Measurements from ENCODE around the gene WNT16. TPM values are rescaled to one million over a fixed set of nuclear protein-coding genes. Genes with fewer than 3 reads are reported as not detected.
A peak's percentile ranks its signal among the peaks of the same experiment; 100 is the strongest.

Gene WNT16, protein sequence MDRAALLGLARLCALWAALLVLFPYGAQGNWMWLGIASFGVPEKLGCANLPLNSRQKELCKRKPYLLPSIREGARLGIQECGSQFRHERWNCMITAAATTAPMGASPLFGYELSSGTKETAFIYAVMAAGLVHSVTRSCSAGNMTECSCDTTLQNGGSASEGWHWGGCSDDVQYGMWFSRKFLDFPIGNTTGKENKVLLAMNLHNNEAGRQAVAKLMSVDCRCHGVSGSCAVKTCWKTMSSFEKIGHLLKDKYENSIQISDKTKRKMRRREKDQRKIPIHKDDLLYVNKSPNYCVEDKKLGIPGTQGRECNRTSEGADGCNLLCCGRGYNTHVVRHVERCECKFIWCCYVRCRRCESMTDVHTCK
- total RNA-seq = not detected

DNA sequence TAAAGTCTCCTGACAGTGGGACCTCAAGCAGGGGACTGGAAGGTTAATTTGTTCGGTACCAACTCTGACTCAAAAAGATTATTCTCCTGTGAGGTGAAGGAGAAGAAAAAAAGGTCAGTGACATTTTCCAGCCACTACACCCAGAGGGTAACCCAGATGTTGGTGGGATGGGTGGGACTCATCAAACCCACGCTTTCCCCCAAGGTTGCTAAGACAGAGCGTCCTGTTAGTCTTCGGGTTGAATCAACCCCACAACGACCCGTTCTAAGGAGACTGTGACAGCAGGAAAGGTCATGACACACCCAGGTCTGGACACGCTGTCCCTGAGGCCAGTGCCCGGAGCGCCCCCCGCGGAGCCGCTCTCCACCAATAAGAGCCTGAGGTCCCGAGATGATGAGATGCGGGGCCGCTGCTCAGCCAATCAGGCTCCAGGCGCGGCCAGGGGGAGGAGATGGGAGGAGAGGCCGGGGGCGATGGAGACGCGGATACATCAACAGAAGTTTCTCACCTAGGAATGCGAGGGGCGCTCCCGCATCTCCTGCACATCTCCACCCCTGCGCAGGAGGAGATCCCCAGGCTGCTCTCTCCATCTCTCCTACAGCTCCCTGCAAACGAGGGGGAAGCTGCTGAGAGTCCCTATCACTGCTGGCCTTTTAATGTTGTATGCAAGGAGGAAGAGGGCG lies at the start of gene WNT16:
Gene WNT16 (plus strand): TSS at position 493 of the 683 bp plus-strand sequence. CDS start 293 bp downstream, outside the sequence.
- DNase-seq (peak; percentile 7), ATAC-seq (peak; percentile 60)
- TF ChIP-seq, protein P1, sequence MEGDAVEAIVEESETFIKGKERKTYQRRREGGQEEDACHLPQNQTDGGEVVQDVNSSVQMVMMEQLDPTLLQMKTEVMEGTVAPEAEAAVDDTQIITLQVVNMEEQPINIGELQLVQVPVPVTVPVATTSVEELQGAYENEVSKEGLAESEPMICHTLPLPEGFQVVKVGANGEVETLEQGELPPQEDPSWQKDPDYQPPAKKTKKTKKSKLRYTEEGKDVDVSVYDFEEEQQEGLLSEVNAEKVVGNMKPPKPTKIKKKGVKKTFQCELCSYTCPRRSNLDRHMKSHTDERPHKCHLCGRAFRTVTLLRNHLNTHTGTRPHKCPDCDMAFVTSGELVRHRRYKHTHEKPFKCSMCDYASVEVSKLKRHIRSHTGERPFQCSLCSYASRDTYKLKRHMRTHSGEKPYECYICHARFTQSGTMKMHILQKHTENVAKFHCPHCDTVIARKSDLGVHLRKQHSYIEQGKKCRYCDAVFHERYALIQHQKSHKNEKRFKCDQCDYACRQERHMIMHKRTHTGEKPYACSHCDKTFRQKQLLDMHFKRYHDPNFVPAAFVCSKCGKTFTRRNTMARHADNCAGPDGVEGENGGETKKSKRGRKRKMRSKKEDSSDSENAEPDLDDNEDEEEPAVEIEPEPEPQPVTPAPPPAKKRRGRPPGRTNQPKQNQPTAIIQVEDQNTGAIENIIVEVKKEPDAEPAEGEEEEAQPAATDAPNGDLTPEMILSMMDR (IDR thresholded peaks at IDR 0.05) = no peak
- peak within 1 kb of the TSS; percentile 36 for H3K4me3 Mint-ChIP-seq
- no peaks in the 10 kb centered on the region for H3K36me3 Mint-ChIP-seq (ENCODE audit: low read depth)
- no peaks in the 10 kb centered on the region for H3K9me3 Mint-ChIP-seq
- peaks cover 46% of the 10 kb centered on the region for H3K27me3 Mint-ChIP-seq
- peaks cover 18% of the 10 kb centered on the region for H3K4me1 Mint-ChIP-seq (ENCODE audit: low read depth)
- POLR2A ChIA-PET = no interaction called here
- intact Hi-C loops (cut with micrococcal nuclease) = no loop called here
- CTCF ChIA-PET = interaction anchor here (2.3 kb wide), 1 partner anchor 219 kb away, joined by 9 read pairs; no protein-coding TSS in a partner anchor
- H3K27ac Mint-ChIP-seq = no peak within 1 kb of the TSS

DNA sequence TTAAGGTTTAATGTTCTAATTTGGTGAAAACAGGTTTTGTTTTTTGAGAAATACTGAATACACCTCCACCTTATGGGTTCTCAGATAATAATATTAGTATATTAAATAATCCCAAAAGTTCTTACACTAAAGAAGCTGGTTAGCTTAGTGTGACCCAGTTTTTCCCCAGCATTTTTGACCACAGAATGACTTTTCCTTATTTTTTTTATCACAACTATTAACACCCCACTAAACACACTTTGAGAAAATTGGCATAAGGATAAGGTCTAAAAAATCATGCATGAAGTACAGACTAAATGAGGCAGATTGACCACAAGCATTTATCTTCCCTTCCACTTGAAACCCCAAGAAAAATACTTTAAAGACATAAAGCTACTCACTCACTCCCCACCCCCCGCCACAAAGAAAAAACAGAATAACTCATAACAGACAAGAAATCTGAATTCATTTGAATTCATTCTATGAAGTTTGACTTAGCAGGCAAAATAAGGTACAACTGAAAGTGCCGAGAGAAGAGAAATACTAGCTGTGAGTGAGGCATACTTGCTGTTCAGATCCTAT lies 49.7 kb upstream of the WNT16 start:
- H3K27ac Mint-ChIP-seq = peak overlapping the region; percentile 82
- peak; percentile 44 for ATAC-seq

DNA sequence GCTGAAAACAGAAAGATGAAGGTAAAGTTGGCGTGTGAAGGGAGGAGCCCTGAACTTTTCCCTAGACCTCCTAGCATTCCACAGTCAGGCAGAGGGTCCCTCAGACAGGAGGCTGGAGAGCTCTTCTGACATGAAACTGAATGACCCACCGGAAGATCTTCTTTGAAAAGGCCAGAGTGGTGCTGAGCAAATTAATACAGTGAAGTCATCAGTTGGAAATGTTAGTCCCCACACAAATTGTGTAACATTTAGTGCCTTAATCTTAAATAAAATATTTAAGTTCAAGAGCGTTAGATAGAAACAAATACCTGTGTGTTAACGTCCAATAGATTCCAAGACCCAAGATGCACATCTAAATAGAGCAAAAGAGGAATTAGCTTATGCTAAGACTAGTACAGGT lies 49.0 kb upstream of the WNT16 start:
- ChIA-PET CTCF (interaction anchor here (1.2 kb wide), 1 partner anchor 87 kb away, joined by 4 read pairs; no protein-coding TSS in a partner anchor), POLR2A (no interaction called here)
- TF ChIP-seq, protein P1 (IDR thresholded peaks at IDR 0.05) = no peak
- H3K4me1 Mint-ChIP-seq (ENCODE audit: low read depth) = peaks cover 20% of the 10 kb centered on the region
- no peak for DNase-seq
- H3K27ac Mint-ChIP-seq = no peak overlapping the region
- intact Hi-C loops (cut with micrococcal nuclease) = loop anchor here (10.0 kb wide), 1 partner anchor 265 kb away; no protein-coding TSS in a partner anchor
- H3K4me3 Mint-ChIP-seq = no peak overlapping the region
- ATAC-seq = no peak
- H3K9me3 Mint-ChIP-seq = peaks cover 9% of the 10 kb centered on the region
- peaks cover 1% of the 10 kb centered on the region for H3K36me3 Mint-ChIP-seq (ENCODE audit: low read depth)
- H3K27me3 Mint-ChIP-seq = peaks cover 25% of the 10 kb centered on the region

More for the DNA sequence above, 49.7 kb upstream of the WNT16 start:
- peak overlapping the region; percentile 2 for H3K4me3 Mint-ChIP-seq
- TF ChIP-seq, protein P1 (IDR thresholded peaks at IDR 0.05) = no peak
- ChIA-PET CTCF (interaction anchor here (0.6 to 1.2 kb wide), 2 partner anchors 87 to 117 kb away, joined by 3 to 4 read pairs; partner anchors contain the start of gene FAM3C), POLR2A (interaction anchor here (0.7 kb wide), 1 partner anchor 81 kb away, joined by 3 read pairs; no protein-coding TSS in a partner anchor)
- intact Hi-C loops (cut with micrococcal nuclease) = no loop called here
- H3K9me3 Mint-ChIP-seq = peaks cover 4% of the 10 kb centered on the region
- H3K4me1 Mint-ChIP-seq (ENCODE audit: low read depth) = peaks cover 20% of the 10 kb centered on the region
- peaks cover 24% of the 10 kb centered on the region for H3K27me3 Mint-ChIP-seq
- DNase-seq = peak; percentile 25
- no peaks in the 10 kb centered on the region for H3K36me3 Mint-ChIP-seq (ENCODE audit: low read depth)

DNA sequence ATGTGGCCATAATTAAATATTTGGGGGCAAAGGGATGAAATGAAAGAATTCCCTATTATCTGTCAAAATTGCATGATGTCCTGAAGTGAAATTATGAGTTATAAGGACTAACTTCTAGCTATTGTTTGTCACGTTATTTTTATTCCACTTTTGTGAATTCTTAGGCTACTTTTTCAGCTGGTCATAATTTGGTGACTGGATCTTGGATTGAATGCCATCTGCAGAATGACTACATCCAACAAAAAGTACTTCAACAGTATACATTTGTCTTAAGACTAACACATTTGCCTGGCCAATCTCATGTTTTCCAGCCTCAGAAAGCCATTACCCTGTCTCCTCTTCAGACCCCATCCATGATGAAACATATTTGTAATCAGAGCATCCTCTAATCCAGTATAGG lies 48.1 kb upstream of the WNT16 start:
- no peak overlapping the region for H3K4me3 Mint-ChIP-seq
- peaks cover 20% of the 10 kb centered on the region for H3K4me1 Mint-ChIP-seq (ENCODE audit: low read depth)
- DNase-seq (no peak), ATAC-seq (no peak)
- no peak overlapping the region for H3K27ac Mint-ChIP-seq
- peaks cover 22% of the 10 kb centered on the region for H3K27me3 Mint-ChIP-seq
- H3K9me3 Mint-ChIP-seq = peaks cover 15% of the 10 kb centered on the region
- H3K36me3 Mint-ChIP-seq (ENCODE audit: low read depth) = peaks cover 2% of the 10 kb centered on the region
- POLR2A ChIA-PET = no interaction called here
- intact Hi-C loops (cut with micrococcal nuclease) = loop anchor here (10.0 kb wide), 1 partner anchor 264 kb away; no protein-coding TSS in a partner anchor
- CTCF ChIA-PET = no interaction called here
- TF ChIP-seq, protein P1 (IDR thresholded peaks at IDR 0.05) = no peak
